K562 (cell line): ENCODE measurements around the gene SH3D21. TPM values are rescaled to one million over a fixed set of nuclear protein-coding genes. Genes with fewer than 3 reads are reported as not detected.

Source experiments
- EHMT2 ChIP-seq: fragments of 450-650 bp; IDR thresholded peaks from 2 replicates; pipeline ENCODE4 v1.6.1; 2018; ENCODE audit warnings: antibody characterized with exemption
- PCBP1 ChIP-seq: fragments of 200-400 bp; formaldehyde crosslinking; IDR thresholded peaks from 2 replicates; pipeline ENCODE4 v1.6.1; 2018; ENCODE audit warnings: mild to moderate bottlenecking, low read depth, low read length; ENCODE audit not compliant: poor library complexity, severe bottlenecking
- RBM22 ChIP-seq: fragments of 200-400 bp; formaldehyde crosslinking; IDR thresholded peaks from 2 replicates; pipeline ENCODE4 v1.6.1; 2018; ENCODE audit warnings: low read length, low read depth; ENCODE audit not compliant: poor library complexity, severe bottlenecking
- SMARCC2 ChIP-seq: fragments of 450-650 bp; IDR thresholded peaks from 2 replicates; pipeline ENCODE4 v1.6.1; 2017; ENCODE audit warnings: antibody characterized with exemption, moderate library complexity, mild to moderate bottlenecking, low read depth
- polyA plus RNA-seq, 8 experiments: library from polyadenylated mRNA; depleted of rRNA in 4 of 8; stranded (reverse) in 5 of 8; unstranded in 3 of 8; fragments of >200 nt; fragmentation: Nextera tagmentation in 2 of 8; fragmentation: Illumina TruSeq in 1 of 8; extraction: Ambion mirVana in 2 of 8; extraction: Trizol in 1 of 8; gene quantifications; 2 replicates each; pipeline versions ENCODE4 v1.2.1 to v1.2.3, GENCODE V29; 2011 to 2014; ENCODE audit warnings: inconsistent platforms in 1 of 8, missing spikeins in 1 of 8
- total RNA-seq, 7 experiments: library from RNA; depleted of rRNA in 6 of 7; stranded (reverse); fragments of >200 nt in 6 of 7; fragmentation: Illumina TruSeq in 2 of 7; extraction: Trizol in 2 of 7; gene quantifications; 2 replicates each; pipeline versions ENCODE4 v1.2.1 to v1.2.3, GENCODE V29; 2011 to 2021; ENCODE audit warnings: low replicate concordance in 1 of 7
- TF ChIP-seq, protein P1 (sequence below): fragments of 250-450 bp; sonication (Bioruptor Pico); IDR thresholded peaks from 2 replicates; pipeline ENCODE4 v1.5.0; 2021
- TF ChIP-seq, protein P2 (sequence below), 2 experiments: fragments of 450-650 bp in 1 of 2; IDR thresholded peaks; 2 replicates each; pipeline ENCODE4 v1.6.1; 2011 to 2017; ENCODE audit warnings: low read depth in 2 of 2, antibody characterized with exemption in 1 of 2, borderline replicate concordance in 1 of 2, low read length in 1 of 2, mild to moderate bottlenecking in 1 of 2, mixed read lengths in 1 of 2; ENCODE audit not compliant: control insufficient read depth in 1 of 2
- TF ChIP-seq, protein P3 (sequence below), 2 experiments: fragments of 450-650 bp; formaldehyde crosslinking in 1 of 2; IDR thresholded peaks; 2 replicates each; pipeline versions ENCODE4 v1.4.0 to v1.6.1; 2014 to 2020; ENCODE audit warnings: mild to moderate bottlenecking in 2 of 2, borderline replicate concordance in 1 of 2, low read depth in 1 of 2
- TF ChIP-seq, protein P4 (sequence below), 3 experiments: fragments of 200-800 bp in 1 of 3; fragments of 250-450 bp in 1 of 3; fragments of 450-650 bp in 1 of 3; sonication (Bioruptor Pico) in 1 of 3; sonication (Bioruptor generic) in 1 of 3; formaldehyde crosslinking in 1 of 3; IDR thresholded peaks; 2 replicates each; pipeline versions ENCODE4 v1.6.1 to v1.8.0; 2016 to 2022; ENCODE audit warnings: mild to moderate bottlenecking in 2 of 3, missing genetic modification characterization in 2 of 3, missing compliant biosample characterization in 1 of 3, moderate library complexity in 1 of 3

The SH3D21 gene
- total and polyA plus RNA-seq, 9 of the 15 experiments (the other 6 are each of a cell fraction or from before 2014, with no cell fraction given), result 0.01 to 4.7 (median 1.8) TPM

DNA sequence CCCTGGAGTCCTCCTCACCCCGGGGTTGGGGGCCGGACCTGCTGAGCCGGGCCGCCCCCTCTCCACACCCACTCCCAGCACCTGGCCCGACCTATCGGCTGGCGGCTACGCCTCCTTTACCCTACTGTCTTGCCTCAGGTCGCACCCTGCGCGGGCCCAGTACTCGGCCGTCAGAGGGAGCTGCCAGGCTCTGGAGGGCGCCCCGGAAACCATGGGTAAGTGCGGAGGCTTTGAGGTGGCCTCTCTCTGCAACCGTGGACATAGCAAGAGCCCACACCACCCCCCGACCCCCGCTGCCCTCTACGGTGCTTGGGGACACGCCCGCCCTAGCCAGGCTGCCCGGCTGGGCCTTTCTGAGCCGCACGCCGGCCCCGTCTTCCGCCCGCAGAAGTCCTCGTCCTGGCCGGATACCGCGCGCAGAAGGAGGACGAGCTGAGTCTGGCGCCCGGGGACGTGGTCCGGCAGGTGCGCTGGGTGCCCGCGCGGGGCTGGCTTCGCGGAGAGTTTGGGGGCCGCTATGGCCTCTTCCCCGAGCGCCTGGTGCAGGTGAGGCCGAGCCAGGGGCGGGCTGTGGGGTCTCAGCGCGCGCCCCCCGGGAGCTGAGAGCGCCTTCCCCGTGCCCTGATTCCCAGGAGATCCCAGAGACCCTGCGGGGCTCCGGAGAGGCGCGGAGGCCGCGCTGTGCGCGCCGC is at the start of gene SH3D21 (continued):
- TF ChIP-seq, protein P1, sequence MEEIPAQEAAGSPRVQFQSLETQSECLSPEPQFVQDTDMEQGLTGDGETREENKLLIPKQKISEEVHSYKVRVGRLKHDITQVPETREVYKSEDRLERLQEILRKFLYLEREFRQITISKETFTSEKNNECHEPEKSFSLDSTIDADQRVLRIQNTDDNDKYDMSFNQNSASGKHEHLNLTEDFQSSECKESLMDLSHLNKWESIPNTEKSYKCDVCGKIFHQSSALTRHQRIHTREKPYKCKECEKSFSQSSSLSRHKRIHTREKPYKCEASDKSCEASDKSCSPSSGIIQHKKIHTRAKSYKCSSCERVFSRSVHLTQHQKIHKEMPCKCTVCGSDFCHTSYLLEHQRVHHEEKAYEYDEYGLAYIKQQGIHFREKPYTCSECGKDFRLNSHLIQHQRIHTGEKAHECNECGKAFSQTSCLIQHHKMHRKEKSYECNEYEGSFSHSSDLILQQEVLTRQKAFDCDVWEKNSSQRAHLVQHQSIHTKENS (CRISPR knock-in tag), result no peak
- TF ChIP-seq EHMT2 (no peak), RBM22 (peak; percentile 81), SMARCC2 (no peak), PCBP1 (peak; percentile 85)
- TF ChIP-seq, protein P2, sequence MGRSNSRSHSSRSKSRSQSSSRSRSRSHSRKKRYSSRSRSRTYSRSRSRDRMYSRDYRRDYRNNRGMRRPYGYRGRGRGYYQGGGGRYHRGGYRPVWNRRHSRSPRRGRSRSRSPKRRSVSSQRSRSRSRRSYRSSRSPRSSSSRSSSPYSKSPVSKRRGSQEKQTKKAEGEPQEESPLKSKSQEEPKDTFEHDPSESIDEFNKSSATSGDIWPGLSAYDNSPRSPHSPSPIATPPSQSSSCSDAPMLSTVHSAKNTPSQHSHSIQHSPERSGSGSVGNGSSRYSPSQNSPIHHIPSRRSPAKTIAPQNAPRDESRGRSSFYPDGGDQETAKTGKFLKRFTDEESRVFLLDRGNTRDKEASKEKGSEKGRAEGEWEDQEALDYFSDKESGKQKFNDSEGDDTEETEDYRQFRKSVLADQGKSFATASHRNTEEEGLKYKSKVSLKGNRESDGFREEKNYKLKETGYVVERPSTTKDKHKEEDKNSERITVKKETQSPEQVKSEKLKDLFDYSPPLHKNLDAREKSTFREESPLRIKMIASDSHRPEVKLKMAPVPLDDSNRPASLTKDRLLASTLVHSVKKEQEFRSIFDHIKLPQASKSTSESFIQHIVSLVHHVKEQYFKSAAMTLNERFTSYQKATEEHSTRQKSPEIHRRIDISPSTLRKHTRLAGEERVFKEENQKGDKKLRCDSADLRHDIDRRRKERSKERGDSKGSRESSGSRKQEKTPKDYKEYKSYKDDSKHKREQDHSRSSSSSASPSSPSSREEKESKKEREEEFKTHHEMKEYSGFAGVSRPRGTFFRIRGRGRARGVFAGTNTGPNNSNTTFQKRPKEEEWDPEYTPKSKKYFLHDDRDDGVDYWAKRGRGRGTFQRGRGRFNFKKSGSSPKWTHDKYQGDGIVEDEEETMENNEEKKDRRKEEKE (IDR thresholded peaks at IDR 0.05; ENCODE audit: borderline replicate concordance in 1 of 2, control insufficient read depth in 1 of 2, low read depth in 2 of 2, low read length in 1 of 2), result no peak
- TF ChIP-seq, protein P3, sequence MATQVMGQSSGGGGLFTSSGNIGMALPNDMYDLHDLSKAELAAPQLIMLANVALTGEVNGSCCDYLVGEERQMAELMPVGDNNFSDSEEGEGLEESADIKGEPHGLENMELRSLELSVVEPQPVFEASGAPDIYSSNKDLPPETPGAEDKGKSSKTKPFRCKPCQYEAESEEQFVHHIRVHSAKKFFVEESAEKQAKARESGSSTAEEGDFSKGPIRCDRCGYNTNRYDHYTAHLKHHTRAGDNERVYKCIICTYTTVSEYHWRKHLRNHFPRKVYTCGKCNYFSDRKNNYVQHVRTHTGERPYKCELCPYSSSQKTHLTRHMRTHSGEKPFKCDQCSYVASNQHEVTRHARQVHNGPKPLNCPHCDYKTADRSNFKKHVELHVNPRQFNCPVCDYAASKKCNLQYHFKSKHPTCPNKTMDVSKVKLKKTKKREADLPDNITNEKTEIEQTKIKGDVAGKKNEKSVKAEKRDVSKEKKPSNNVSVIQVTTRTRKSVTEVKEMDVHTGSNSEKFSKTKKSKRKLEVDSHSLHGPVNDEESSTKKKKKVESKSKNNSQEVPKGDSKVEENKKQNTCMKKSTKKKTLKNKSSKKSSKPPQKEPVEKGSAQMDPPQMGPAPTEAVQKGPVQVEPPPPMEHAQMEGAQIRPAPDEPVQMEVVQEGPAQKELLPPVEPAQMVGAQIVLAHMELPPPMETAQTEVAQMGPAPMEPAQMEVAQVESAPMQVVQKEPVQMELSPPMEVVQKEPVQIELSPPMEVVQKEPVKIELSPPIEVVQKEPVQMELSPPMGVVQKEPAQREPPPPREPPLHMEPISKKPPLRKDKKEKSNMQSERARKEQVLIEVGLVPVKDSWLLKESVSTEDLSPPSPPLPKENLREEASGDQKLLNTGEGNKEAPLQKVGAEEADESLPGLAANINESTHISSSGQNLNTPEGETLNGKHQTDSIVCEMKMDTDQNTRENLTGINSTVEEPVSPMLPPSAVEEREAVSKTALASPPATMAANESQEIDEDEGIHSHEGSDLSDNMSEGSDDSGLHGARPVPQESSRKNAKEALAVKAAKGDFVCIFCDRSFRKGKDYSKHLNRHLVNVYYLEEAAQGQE (IDR thresholded peaks at IDR 0.05; ENCODE audit: borderline replicate concordance), result no peak
- TF ChIP-seq, protein P3 (CRISPR knock-in tag; IDR thresholded peaks at IDR 0.05; ENCODE audit: low read depth), result no peak
- TF ChIP-seq, protein P4, sequence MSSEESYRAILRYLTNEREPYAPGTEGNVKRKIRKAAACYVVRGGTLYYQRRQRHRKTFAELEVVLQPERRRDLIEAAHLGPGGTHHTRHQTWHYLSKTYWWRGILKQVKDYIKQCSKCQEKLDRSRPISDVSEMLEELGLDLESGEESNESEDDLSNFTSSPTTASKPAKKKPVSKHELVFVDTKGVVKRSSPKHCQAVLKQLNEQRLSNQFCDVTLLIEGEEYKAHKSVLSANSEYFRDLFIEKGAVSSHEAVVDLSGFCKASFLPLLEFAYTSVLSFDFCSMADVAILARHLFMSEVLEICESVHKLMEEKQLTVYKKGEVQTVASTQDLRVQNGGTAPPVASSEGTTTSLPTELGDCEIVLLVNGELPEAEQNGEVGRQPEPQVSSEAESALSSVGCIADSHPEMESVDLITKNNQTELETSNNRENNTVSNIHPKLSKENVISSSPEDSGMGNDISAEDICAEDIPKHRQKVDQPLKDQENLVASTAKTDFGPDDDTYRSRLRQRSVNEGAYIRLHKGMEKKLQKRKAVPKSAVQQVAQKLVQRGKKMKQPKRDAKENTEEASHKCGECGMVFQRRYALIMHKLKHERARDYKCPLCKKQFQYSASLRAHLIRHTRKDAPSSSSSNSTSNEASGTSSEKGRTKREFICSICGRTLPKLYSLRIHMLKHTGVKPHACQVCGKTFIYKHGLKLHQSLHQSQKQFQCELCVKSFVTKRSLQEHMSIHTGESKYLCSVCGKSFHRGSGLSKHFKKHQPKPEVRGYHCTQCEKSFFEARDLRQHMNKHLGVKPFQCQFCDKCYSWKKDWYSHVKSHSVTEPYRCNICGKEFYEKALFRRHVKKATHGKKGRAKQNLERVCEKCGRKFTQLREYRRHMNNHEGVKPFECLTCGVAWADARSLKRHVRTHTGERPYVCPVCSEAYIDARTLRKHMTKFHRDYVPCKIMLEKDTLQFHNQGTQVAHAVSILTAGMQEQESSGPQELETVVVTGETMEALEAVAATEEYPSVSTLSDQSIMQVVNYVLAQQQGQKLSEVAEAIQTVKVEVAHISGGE (CRISPR knock-in tag; IDR thresholded peaks at IDR 0.05), result no peak
